Astrocyte (in vitro differentiated cells and primary cell): Measurements from ENCODE around the gene F13B. TPM values are rescaled to one million over a fixed set of nuclear protein-coding genes. Genes with fewer than 3 reads are reported as not detected.

Experiments used
- DNase-seq: peaks from one replicate; pipeline ENCODE4 v3.0.0-alpha.2; 2010; ENCODE audit warnings: low read depth
- FAIRE-seq: peaks from 2 replicates; lab custom pipeline; 2011; peaks lifted over from hg19 to GRCh38; lab: Jason Lieb, UNC
- H2AFZ ChIP-seq: 2 replicates; pipeline ENCODE4 v1.6.0; 2012; ENCODE audit warnings: low read depth, low read length, inconsistent platforms
- H3K27ac ChIP-seq: 2 replicates; pipeline ENCODE4 v1.5.1; 2011; ENCODE audit warnings: low read depth, low read length, inconsistent platforms
- H3K27me3 ChIP-seq: 2 replicates; pipeline ENCODE4 v1.6.0; 2011; ENCODE audit warnings: low read length, inconsistent platforms; ENCODE audit not compliant: insufficient read depth
- H3K36me3 ChIP-seq: 2 replicates; pipeline ENCODE4 v1.5.1; 2011; ENCODE audit warnings: low read length, inconsistent platforms; ENCODE audit not compliant: insufficient read depth
- H3K4me1 ChIP-seq: 2 replicates; pipeline ENCODE4 v1.5.1; 2011; ENCODE audit warnings: low read length, inconsistent platforms; ENCODE audit not compliant: insufficient read depth
- H3K4me2 ChIP-seq: 2 replicates; pipeline ENCODE4 v1.6.0; 2012; ENCODE audit warnings: low read length, inconsistent platforms
- H3K4me3 ChIP-seq: 2 replicates; pipeline ENCODE4 v1.5.1; 2011; ENCODE audit warnings: low read depth, mild to moderate bottlenecking, low read length, inconsistent platforms; ENCODE audit not compliant: insufficient read depth
- H3K79me2 ChIP-seq: 2 replicates; pipeline ENCODE4 v1.6.0; 2012; ENCODE audit warnings: mild to moderate bottlenecking, low read length, inconsistent platforms; ENCODE audit not compliant: insufficient read depth
- H3K9ac ChIP-seq: 2 replicates; pipeline ENCODE4 v1.6.0; 2012; ENCODE audit warnings: mild to moderate bottlenecking, low read length, inconsistent platforms
- H3K9me3 ChIP-seq: 2 replicates; pipeline ENCODE4 v1.5.1; 2012; ENCODE audit warnings: low read depth, mild to moderate bottlenecking, low read length, inconsistent platforms; ENCODE audit not compliant: insufficient read depth
- H4K20me1 ChIP-seq: 2 replicates; pipeline ENCODE4 v1.6.0; 2012; ENCODE audit warnings: low read length, inconsistent platforms; ENCODE audit not compliant: insufficient read depth
- H3K27ac Mint-ChIP-seq: one replicate; pipeline ENCODE4 v1.8.0; 2021; ENCODE audit warnings: mild to moderate bottlenecking, mixed read lengths; ENCODE audit not compliant: unreplicated experiment
- H3K27me3 Mint-ChIP-seq: one replicate; pipeline ENCODE4 v1.8.0; 2021; ENCODE audit warnings: low read depth, mixed read lengths; ENCODE audit not compliant: unreplicated experiment
- H3K36me3 Mint-ChIP-seq: one replicate; pipeline ENCODE4 v1.8.0; 2021; ENCODE audit warnings: low read depth, mixed read lengths; ENCODE audit not compliant: unreplicated experiment
- H3K4me1 Mint-ChIP-seq: one replicate; pipeline ENCODE4 v1.8.0; 2021; ENCODE audit warnings: low read depth, mixed read lengths; ENCODE audit not compliant: unreplicated experiment
- H3K4me3 Mint-ChIP-seq: one replicate; pipeline ENCODE4 v1.8.0; 2021; ENCODE audit warnings: mild to moderate bottlenecking, moderate library complexity, mixed read lengths; ENCODE audit not compliant: unreplicated experiment
- H3K9me3 Mint-ChIP-seq: one replicate; pipeline ENCODE4 v1.8.0; 2021; ENCODE audit warnings: mild to moderate bottlenecking, mixed read lengths; ENCODE audit not compliant: unreplicated experiment
- EZH2 ChIP-seq: IDR thresholded peaks from 2 replicates; pipeline ENCODE4 v1.6.1; 2012; ENCODE audit warnings: mild to moderate bottlenecking, low read length, inconsistent platforms; ENCODE audit not compliant: insufficient read depth
- total RNA-seq: library from RNA; stranded (reverse); gene quantifications from 2 replicates; pipeline ENCODE4 v1.2.1, GENCODE V29; 2021
- TF ChIP-seq, protein P1 (sequence below): IDR thresholded peaks from 2 replicates; pipeline ENCODE4 v1.5.1; 2011; ENCODE audit warnings: low read depth, mild to moderate bottlenecking, inconsistent platforms, low read length, moderate library complexity; ENCODE audit not compliant: insufficient read depth

The F13B gene
- total RNA-seq, 1 donor from 2014 or later, result not detected

DNA sequence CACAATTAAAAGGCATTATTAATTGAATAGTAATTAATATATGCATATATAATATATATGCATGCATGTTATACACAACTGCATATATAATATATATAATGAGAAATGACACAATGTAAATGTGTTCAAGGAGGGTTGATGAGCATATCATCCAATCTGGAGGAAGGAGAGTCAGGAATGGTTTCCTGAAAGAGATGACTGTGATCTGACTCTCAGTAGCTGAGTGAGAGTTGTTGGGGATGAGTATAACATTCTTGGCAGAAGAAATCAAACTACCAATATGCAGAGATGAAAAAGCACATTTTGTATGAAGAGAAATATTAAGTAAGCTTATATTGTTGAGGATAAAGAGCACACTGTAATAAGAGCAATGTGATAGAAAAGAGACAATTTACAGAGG is 37.3 kb downstream of the F13B start:
- Mint-ChIP-seq H3K36me3 (no peaks in the 10 kb centered on the region), H3K27me3 (no peaks in the 10 kb centered on the region), H3K4me3 (no peak overlapping the region), H3K4me1 (peaks cover 3% of the 10 kb centered on the region), H3K27ac (no peak overlapping the region), H3K9me3 (no peaks in the 10 kb centered on the region)
- H3K79me2 ChIP-seq, result no peaks in the 10 kb centered on the region
- no peak overlapping the region for H3K4me3 ChIP-seq
- no peak overlapping the region for H3K27ac ChIP-seq
- no peaks in the 10 kb centered on the region for H4K20me1 ChIP-seq
- H3K27me3 ChIP-seq, result no peaks in the 10 kb centered on the region
- H3K9me3 ChIP-seq, result no peaks in the 10 kb centered on the region
- TF ChIP-seq, protein P1, sequence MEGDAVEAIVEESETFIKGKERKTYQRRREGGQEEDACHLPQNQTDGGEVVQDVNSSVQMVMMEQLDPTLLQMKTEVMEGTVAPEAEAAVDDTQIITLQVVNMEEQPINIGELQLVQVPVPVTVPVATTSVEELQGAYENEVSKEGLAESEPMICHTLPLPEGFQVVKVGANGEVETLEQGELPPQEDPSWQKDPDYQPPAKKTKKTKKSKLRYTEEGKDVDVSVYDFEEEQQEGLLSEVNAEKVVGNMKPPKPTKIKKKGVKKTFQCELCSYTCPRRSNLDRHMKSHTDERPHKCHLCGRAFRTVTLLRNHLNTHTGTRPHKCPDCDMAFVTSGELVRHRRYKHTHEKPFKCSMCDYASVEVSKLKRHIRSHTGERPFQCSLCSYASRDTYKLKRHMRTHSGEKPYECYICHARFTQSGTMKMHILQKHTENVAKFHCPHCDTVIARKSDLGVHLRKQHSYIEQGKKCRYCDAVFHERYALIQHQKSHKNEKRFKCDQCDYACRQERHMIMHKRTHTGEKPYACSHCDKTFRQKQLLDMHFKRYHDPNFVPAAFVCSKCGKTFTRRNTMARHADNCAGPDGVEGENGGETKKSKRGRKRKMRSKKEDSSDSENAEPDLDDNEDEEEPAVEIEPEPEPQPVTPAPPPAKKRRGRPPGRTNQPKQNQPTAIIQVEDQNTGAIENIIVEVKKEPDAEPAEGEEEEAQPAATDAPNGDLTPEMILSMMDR, result no peak
- no peak for TF ChIP-seq EZH2
- H3K9ac ChIP-seq, result no peak overlapping the region
- DNase-seq (no peak), FAIRE-seq (no peak)
- no peak overlapping the region for H2AFZ ChIP-seq
- no peaks in the 10 kb centered on the region for H3K36me3 ChIP-seq
- H3K4me1 ChIP-seq, result peaks cover 3% of the 10 kb centered on the region
- no peak overlapping the region for H3K4me2 ChIP-seq

DNA sequence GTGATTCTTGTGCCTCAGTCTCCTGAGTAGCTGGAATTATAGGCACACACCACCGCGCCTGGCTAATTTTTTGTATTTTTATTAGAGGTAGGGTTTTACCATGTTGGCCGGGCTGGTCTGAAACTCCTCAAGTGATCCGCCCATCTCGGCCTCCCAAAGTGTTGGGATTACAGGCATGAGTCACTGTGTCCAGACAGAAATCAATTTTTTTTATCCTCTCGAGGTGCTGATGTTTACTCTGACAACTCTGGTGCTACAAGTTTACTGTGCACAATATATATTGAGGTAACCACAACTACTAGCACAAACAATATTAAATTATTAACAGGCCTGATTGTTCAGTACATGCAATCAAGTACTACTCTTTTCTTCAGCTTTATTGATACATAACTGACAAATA is 39.7 kb downstream of the F13B start:
- no peaks in the 10 kb centered on the region for H3K4me1 ChIP-seq
- no peaks in the 10 kb centered on the region for H3K9me3 Mint-ChIP-seq
- TF ChIP-seq, protein P1, result no peak
- H3K4me1 Mint-ChIP-seq, result peaks cover 2% of the 10 kb centered on the region
- no peak overlapping the region for H3K4me3 Mint-ChIP-seq
- no peak overlapping the region for H3K9ac ChIP-seq
- H4K20me1 ChIP-seq, result no peaks in the 10 kb centered on the region
- no peaks in the 10 kb centered on the region for H3K79me2 ChIP-seq
- DNase-seq (no peak), FAIRE-seq (no peak)
- H3K27ac Mint-ChIP-seq, result no peak overlapping the region
- no peaks in the 10 kb centered on the region for H3K36me3 ChIP-seq
- H3K36me3 Mint-ChIP-seq, result no peaks in the 10 kb centered on the region
- no peak overlapping the region for H2AFZ ChIP-seq
- no peaks in the 10 kb centered on the region for H3K9me3 ChIP-seq
- H3K4me3 ChIP-seq, result no peak overlapping the region
- H3K27ac ChIP-seq, result no peak overlapping the region
- H3K4me2 ChIP-seq, result no peak overlapping the region
- H3K27me3 ChIP-seq, result no peaks in the 10 kb centered on the region
- H3K27me3 Mint-ChIP-seq, result no peaks in the 10 kb centered on the region

DNA sequence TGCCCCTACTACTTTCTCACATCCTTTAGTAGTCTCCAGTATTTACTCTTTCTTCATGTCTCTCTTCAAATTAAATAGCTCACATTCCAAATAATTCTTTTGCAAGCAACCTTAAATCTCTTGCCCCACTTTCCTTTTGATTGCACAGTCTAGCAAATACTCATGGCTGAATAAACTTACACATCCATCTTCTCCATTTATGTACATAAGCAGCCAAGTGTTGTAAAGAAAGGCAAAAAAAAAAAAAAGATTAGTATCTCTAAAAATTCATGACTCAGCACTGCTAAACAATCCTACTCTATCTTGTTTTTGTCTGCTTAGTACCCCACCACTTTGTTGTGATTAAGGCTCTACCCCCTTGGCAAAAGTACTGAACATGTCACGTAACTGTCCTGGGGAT is 42.6 kb downstream of the F13B start:
- Mint-ChIP-seq H3K9me3 (no peaks in the 10 kb centered on the region), H3K27ac (no peak overlapping the region), H3K27me3 (no peaks in the 10 kb centered on the region), H3K36me3 (no peaks in the 10 kb centered on the region), H3K4me3 (no peak overlapping the region), H3K4me1 (peaks cover 2% of the 10 kb centered on the region)
- no peaks in the 10 kb centered on the region for H3K4me1 ChIP-seq
- H3K27ac ChIP-seq, result no peak overlapping the region
- no peak overlapping the region for H3K9ac ChIP-seq
- H3K4me2 ChIP-seq, result no peak overlapping the region
- H3K79me2 ChIP-seq, result no peaks in the 10 kb centered on the region
- H3K4me3 ChIP-seq, result no peak overlapping the region
- H4K20me1 ChIP-seq, result no peaks in the 10 kb centered on the region
- DNase-seq (peak; percentile 39), FAIRE-seq (no peak)
- H2AFZ ChIP-seq, result no peak overlapping the region
- no peaks in the 10 kb centered on the region for H3K27me3 ChIP-seq
- no peaks in the 10 kb centered on the region for H3K9me3 ChIP-seq
- H3K36me3 ChIP-seq, result no peaks in the 10 kb centered on the region
- TF ChIP-seq EZH2, result no peak
